GM12875 (cell line): ENCODE results near the gene ZNRF3.
A peak's percentile ranks its signal among the peaks of the same experiment; 100 is the strongest.

Experiments
- H3K4me3 ChIP-seq: one replicate; pipeline ENCODE4 v1.5.1; 2011; ENCODE audit warnings: low read depth, low read length, control low read depth
- TF ChIP-seq, protein P1 (sequence below): IDR thresholded peaks from 2 replicates; pipeline ENCODE4 v1.5.1; 2011; ENCODE audit warnings: low read depth, mild to moderate bottlenecking, control low read depth, inconsistent platforms, low read length, moderate library complexity, borderline replicate concordance; ENCODE audit not compliant: insufficient read depth

The ZNRF3 gene

DNA sequence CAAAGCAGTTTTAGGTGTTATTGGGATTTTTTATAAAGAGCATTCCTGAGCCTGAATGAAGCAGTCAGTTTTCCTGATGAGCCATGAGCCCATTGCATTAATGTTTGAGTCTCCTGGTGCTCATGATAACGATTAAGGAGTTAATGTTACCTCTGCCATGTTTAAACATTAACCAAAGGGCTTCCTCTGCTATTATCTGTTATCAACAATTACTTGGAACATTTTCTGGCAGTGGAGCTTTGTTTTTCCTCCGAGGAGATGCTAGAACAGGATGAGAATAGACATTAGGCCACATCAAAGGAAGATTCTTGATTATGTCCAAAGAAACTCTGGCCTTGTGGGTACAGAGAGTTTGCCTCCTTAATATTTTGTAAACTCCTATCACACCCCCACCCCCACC lies 49.9 kb downstream of the ZNRF3 start:
- H3K4me3 ChIP-seq: no peak overlapping the region
- TF ChIP-seq, protein P1, sequence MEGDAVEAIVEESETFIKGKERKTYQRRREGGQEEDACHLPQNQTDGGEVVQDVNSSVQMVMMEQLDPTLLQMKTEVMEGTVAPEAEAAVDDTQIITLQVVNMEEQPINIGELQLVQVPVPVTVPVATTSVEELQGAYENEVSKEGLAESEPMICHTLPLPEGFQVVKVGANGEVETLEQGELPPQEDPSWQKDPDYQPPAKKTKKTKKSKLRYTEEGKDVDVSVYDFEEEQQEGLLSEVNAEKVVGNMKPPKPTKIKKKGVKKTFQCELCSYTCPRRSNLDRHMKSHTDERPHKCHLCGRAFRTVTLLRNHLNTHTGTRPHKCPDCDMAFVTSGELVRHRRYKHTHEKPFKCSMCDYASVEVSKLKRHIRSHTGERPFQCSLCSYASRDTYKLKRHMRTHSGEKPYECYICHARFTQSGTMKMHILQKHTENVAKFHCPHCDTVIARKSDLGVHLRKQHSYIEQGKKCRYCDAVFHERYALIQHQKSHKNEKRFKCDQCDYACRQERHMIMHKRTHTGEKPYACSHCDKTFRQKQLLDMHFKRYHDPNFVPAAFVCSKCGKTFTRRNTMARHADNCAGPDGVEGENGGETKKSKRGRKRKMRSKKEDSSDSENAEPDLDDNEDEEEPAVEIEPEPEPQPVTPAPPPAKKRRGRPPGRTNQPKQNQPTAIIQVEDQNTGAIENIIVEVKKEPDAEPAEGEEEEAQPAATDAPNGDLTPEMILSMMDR: no peak

GRCh38 chr22:28934026-28934425 lies 50.7 kb downstream of the ZNRF3 start:
- TF ChIP-seq, protein P1: no peak
- no peak overlapping the region for H3K4me3 ChIP-seq

GRCh38 chr22:28935140-28935539 lies 51.8 kb downstream of the ZNRF3 start:
- TF ChIP-seq, protein P1: no peak
- no peak overlapping the region for H3K4me3 ChIP-seq

DNA sequence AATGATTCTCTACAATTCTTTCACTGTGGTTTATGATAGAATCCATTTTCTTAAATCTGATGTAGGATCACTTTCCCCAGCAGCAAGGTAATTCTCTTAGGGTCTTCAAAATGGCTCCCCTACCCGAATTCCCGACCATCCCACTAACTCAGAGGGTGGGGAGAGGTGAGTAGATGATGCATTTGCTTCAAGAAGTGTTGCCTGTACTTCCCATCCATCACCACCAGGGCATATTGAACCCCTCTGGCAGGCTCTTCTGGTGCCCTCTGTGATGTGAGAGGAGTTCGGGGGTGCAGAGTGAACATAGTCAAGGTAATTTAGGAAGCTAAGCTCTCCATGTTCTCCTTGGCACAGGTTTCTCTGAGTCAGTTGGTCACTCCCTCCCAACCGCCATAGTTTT lies 52.3 kb downstream of the ZNRF3 start:
- TF ChIP-seq, protein P1: peak; percentile 59
- no peak overlapping the region for H3K4me3 ChIP-seq

- TF ChIP-seq, protein P1: no peak
- no peak overlapping the region for H3K4me3 ChIP-seq
Measured at GRCh38 chr22:28936200-28936599, 52.8 kb downstream of the ZNRF3 start.

DNA sequence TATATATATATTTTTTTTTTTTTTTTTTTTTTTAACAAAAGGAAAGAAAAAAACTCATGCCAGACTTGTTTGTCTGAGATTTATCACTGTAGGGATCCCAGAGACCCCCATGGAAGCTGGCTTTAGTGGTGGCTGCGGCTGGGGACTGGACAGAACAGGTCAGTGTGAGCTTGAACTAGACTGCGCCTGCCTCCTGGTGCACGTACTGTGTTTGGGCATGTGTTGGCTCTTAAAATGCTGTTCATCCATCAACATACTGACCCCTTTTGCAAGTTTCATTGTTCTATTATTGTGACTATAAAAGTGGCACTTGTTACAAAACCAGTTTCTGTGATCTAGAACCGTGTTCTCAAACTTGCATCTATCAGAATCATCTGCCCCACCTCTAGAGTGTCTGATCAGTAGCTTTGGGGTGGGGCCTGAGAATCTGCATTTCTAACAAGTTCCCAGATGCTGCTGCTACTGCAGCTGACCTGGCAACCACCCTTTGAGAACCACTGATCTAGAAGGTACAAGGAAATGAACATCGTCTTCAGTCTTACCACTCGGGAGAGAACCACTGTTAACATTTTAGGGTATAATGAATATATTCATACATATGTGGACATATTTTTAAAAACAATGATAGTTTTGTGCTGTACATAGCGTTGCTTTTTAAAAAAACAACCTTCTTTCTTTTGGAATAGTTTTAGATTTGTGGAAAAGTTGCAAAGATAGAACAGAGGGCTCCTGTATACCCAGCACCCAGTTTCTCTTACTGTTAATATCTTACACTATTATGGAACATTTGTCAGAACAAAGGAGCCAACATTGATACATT lies 54.0 kb downstream of the ZNRF3 start:
- H3K4me3 ChIP-seq: no peak overlapping the region
- TF ChIP-seq, protein P1: no peak

GRCh38 chr22:28938286-28938833 lies 55.0 kb downstream of the ZNRF3 start:
- no peak overlapping the region for H3K4me3 ChIP-seq
- TF ChIP-seq, protein P1: no peak
